Eye (tissue), 1 donor: ENCODE results near the gene C14orf119.

Source experiments
- DNase-seq: peaks from one replicate; pipeline ENCODE4 v3.0.0-alpha.2; 2015

Gene C14orf119

DNA sequence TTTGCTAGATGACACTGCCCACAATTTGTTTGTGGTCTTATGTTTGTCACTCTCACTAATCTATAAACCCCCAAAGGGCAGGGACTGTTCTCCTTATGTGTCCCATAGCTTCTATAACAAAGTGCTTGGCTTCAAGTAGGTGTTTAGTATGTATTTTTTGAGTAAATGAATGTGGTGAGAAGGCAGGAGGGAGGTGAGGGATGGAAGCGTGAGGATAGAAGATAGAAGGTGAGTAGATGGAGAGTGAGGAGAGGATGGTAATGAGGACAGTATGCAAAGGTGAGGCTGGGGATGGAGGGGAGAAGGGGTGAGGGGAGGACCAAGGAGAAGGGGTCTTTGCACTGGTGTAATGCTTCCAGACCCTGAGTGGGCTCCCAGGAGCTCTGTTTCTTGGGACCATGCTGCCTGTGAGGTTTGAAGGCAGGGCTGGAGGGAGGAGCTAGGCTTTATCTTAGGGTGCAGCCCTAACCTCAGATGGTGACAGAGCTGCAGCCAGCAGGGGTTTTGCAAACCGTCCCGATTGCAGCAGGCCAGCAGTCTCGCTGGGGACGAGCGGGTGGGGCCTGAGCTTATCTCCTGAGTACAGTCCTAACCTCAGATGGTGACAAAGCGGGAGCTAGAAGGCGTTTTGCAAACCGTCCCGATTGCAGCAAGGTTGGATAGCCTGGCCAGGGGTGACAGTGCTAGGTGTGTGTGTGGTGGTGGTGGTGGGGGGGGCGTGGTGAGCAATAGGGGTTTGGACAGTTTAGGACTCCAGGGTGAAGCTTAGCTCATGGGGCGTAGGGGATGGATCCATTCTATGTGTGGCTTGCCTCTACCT is 17.3 kb downstream of the C14orf119 start:
- no peak for DNase-seq

DNA sequence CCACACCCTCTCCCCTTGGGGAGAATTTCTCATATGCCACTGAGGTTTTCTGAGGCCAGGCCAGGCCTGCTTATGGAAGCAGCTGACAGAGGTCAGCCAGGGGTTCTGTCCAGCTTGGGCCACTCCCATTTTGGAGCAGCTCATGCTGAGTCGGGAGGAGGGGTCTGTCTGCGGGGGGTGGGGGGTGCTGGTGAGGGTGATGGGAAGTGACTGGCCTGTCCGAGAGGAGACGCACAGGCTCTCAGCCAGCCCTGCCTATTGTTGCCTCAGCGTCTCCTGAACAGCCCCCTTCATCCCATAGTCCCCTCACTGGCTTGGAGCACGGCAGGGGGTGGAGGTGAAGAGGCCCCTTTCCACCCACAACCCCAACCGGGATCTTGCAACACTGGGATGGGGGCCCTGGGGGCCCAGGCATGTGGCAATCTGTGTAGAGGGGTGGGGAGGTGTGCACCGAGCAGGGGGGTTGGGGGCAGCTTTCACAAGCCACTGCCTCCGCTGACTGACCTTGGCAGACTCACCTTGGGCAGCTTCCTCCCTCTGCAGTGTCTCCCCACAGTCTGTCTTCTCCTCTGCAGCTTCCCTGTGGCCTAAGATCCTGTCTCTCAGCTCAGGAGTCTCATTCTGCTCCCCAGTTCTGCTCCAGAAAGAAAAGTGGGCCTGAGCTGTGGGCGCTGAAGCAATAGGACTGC is 18.3 kb downstream of the C14orf119 start:
- DNase-seq: peak; percentile 64

DNA sequence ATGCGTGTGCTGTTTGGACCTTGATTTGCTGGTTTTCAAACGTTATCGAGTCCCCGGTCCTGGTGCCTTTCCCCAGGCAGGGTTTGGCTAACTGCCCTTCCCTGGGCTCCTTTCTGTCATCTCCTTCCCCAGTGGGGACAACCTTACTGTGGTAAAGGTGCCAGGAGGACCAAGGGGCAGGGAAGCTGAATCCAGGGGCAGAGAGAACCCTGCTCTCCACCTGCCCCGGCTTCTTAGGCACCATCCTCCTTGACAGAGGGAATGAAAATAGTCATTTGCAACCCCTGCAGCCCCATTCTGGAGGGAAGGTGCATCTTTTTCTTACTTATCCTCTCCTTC is 18.8 kb downstream of the C14orf119 start:
- DNase-seq: no peak

DNA sequence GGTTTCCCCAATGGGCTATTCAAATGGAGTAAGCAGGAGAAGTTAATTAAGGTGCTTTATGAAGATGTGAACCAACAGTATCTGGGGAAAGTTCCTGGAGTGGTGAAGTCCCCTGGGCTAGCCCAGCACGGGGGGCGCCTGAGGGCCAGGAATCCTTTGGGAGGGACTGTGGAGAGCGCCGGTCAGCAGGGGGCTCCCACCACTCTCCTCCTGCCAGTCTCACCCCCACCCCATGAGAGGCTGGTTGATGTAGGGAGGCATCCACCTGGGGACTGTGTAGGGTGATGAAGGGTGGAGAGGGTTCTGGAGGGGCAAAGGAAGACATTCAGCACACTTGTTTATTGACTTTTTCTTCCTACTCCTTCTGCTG is 19.3 kb downstream of the C14orf119 start:
- no peak for DNase-seq

DNA sequence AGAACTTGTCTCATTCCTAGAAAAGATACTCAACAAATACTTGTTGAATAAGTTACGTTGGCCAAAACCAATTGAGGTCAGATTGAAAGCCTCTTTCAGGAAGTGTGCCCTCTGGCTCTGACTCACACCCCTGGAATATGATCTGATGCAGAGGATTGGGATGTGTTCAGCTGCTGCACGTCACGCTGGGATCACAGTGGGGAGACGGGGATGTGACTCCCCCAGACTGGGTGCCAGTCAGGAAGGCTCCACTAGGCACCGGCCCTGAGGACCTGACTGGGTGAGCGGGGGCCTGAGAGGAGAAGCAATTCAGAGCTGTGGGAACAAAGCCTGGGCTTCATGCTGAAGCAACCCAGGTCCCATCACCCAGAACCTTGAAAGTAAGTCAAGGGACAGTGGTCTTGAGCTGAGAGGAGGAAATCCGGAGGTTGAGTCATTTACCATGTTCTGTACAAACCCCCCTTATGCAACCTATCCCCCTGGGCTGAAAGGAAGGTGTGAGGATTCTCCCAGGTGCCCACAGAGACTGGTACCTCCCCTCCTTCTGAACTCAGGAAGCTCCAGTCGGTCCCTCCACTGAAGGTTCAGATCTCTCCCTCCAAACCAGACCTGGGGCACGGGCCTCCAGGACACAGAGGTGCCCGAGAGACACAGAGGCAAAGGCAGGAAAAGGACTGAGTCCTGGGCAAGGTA is 19.9 kb downstream of the C14orf119 start:
- no peak for DNase-seq

DNA sequence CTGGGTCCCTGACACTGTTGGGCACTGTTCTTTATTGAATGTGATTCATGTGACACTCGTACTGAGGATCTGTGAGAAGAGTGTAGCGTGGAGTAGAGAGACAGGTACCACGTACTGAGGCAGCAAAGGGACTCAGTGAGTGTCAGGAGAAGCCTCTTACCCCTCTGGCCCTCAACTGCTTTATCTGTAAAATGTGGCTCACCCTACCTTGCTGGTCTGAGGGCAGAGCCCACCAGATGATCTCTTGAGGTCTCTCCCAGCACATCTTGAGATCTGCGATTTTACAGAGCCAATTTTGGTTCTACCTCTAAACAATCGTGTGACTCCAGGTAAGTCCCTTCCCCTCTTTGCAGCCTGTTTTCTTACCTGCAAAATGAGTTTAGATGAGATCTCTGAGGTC is 20.6 kb downstream of the C14orf119 start:
- no peak for DNase-seq

DNA sequence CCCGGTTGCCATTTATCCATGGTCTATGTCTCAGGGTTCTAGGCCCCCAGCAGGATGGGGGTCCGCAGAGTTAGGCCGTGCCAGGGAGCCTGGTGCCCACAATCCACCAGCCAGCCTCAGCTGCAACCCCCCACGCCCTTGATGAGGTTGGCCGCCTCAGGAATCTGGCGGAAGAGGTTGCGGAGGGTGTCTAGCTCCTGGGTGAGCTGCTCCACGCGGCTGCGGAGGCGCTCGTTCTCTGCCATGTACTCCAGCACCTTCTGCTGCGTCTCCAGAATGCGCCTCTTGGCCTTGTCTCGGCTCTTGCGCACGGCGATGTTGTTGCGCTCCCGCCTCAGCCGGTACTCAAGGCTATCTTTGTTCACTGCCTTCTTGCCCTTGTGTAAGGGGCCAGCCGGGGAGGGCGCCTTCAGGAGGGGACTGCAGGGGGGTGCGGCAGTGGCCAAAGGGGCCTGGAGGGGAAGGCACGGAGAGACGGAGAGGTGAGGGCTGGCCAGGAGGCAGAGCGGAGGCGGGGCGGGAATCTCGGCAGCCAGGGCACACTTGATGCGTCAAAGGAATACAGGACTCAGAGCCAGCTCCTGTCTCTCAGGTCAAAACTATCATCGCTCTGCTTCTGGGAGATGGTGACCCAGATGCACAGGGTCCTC is 22.2 kb downstream of the C14orf119 start:
- no peak for DNase-seq

DNA sequence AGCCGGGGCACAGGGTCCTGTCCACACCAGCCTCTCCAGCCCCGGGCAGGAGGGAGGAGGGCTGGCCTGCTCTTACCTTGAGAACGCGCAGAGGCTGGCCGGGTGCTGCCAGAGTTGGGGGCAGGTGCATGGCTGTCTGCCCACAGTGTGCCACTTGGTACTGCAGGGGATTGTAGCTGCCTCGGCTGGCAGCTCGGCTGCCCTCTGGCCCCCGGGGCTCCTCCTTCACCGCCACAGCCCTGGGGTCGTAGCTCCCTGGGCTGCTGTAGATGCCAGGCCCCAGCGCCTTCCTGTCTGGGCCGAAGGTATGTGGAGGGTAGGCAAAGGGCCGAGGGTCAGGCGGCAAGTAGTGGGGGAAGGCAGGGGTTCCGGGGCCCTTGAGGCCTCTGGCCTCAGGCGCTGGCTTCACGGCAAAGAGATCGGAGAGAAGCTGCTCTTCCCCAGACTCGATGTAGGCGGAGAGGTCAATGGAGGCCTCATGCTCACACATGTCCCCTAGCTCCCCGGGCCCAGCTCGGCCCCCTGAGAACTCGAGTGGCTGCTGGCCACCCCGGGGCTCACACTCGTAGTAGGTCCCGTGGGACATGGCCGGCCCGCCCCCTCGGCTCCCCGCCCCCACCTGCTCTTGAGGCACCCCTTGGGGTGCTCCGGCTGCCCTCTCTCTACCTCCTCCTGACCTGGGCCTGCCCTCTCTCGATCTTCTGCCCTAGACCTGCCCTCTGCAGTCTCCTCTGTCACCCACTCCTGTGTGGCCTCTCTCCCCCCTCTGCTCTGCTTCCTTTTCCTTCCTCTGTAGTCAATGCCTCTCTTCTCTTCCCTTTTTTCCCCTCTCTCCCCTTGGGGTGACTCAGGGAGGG is 23.4 kb downstream of the C14orf119 start, which contains the start of gene CEBPE:
Gene CEBPE (minus strand): TSS at position 750 of the 857 bp plus-strand sequence. CDS start 164 bp downstream, at position 586.
- no peak for DNase-seq

DNA sequence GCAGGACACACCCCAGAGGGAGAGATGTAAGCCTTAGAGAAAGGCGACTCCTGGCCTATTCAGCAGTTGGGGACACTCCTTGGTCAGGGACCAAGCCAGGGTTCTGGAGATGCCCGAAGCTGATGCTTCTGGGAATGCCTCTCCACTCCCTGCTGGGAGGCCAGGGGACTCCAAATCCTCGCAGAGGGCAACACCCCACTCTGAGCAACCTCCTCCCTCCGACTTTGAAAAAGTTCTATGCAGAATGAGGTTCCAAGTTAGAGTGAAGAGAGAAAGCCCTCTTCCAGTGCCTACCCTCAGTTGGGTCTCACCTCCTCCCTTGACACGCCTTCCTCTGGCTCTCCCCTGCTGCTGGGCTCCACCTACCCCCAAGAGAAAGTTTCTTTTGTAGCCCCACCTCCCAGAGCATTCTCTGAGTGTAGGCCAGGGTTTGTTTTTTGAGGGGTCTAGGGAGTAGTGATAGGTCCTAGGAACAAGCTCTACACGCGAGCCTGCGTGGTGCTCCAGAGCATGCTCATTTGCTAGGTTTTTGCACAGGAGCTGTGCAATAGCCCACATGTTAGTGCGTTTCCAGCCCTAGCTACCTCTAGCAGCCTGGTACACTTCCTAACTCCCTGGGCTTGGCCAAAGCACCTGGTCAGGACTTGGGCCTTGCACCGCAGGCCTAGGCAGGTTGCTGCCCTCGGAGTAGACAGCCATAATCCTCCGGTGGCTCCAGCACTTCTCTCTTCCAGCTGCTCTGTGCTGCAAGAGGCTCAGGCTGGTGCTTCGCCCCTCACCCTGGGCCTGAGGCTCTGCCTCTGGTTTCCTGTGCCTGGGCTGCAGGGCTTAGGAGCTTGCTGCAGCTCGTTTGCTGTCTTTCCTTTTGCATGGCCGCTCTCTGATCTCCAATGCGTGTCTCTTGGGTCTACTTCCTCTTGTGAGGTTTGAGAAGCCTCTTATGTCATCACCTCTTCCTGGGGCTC is 24.3 kb downstream of the C14orf119 start:
- DNase-seq: no peak

DNA sequence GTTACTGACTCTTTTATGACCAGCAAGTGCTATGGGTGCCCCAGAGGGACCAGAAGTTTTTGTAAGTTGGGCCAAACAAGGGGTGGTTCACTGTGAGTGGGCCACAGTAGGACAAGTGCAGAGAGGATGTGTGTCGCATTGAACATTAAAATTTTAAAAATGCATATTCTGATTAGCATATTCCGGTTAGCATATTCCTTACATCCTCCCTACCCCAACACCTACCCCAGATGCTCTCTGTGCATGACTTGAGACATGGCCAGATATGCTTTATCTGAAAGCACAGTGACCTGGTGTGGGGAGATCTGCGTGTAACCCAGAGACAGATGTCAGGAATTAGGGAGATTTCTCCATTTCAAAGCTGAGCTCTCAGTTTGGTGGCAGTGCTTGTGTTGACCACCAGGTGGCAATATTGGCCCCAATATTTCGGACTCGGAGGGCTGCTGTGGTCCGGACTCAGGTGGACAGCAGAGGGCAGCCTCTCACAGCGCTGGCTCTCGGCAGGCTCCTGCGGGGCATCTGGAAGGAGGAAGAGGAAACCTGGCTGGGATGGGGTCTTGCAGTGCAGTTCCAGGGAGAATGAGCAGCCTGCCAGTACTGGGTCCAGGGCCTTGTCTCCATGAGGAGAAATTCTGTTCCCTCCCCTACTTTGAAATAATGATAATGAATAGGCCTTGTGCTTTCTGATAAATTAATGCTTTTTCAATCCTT is 25.4 kb downstream of the C14orf119 start:
- peak; percentile 97 for DNase-seq

DNA sequence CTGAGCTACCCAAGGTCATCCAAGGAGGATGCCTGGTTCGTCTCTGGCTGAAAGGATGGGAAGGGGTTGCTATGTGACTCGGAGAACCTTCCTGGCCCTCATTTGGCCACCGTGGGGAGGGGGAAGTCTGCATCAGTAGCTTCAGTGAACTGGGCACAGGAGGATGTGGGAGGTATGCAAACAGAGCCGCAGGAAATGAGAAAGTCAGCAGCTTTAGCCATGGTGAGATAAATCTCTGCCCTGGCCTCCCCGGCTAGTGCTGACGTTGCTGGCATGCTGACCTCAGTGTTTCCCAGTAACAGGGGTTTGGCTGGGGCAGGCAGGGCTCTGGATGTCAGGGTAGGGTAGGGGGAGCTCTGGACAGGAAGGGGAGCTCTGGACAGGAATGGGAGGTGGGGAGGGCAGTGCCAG is 26.1 kb downstream of the C14orf119 start:
- no peak for DNase-seq

DNA sequence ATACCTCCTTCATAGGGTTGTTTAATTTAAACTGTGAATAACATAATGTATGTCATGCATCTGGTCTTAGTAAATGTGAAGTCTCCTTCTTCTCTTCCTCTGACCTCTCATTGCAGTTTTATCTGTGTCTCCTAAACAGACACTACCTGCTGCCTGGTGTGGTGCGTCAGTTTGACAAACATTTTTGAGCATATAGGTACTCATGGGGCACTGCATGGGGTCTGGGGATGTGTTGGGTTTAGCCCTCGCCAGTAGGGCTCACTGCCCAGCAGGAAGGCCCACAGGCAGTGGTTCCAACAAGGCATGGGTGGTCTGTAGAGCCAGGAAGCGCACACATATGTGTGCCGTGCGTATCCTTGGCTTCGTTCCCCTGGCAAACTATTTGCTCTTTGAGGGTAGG is 26.8 kb downstream of the C14orf119 start:
- no peak for DNase-seq

DNA sequence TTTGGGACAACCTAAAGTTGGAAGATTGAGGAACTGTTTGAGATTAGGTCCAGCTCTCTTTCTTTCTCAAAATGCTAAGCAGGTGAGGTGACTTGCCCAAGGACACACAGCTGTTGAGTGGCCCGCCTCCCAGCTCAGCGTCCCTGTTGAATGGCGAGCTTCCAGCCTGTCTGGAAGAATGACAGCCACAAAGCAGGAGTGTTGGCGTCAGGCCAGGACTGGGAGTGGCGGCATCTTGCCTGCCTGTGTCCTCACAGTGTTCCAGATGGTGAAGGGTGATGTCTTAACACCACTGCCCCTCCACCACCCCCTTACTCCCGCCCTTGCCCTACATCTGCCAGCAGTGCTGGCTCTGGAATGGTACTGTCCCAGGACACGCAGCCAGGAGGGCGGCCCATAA is 28.1 kb downstream of the C14orf119 start:
- no peak for DNase-seq

DNA sequence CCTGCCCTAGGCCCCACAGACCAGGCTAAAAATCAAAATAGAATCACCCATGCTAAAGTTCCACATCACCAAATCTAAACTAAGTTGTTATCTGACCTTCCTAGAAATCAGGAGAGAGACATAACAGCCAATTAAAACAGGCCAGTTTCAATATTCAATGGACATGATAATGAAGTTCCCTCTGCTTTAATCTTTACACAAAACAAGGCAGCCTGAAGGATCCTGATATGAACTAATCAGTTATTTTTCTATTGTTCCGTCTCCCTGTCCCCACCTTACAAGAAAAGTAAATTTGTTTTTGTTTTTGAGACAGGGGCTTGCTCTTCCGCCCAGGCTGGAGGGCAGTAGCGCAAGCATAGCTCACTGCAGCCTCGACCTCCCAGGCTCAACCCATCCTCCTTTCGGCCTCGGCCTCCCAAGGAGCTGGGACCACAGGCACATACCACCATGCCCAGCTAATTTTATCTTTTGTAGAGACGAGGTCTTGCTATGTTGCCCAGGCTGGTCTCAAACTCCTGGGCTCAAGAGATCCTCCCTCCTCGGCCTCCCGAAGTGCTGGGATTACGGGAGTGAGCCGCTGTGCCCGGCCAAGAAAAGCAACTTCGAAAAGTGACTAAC is 29.1 kb downstream of the C14orf119 start:
- no peak for DNase-seq

DNA sequence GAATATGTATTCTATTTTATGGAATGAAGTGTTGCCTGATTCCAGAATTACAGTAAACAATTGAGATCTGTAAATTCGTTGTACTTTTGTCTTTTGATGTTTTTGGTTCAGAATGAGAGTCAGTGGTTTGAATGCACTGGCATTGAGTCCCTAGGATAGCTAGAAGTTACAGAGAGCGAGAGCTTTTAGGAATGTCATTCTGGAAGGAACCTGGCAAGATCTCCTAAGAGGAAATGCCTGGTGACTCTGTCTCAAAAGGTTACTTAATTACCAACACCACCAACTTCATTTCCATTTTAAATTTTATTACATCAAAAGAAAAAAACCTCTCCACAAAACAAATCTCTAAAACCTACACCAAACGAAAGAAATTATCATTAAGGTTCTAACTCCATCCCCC is 29.7 kb downstream of the C14orf119 start:
- no peak for DNase-seq

DNA sequence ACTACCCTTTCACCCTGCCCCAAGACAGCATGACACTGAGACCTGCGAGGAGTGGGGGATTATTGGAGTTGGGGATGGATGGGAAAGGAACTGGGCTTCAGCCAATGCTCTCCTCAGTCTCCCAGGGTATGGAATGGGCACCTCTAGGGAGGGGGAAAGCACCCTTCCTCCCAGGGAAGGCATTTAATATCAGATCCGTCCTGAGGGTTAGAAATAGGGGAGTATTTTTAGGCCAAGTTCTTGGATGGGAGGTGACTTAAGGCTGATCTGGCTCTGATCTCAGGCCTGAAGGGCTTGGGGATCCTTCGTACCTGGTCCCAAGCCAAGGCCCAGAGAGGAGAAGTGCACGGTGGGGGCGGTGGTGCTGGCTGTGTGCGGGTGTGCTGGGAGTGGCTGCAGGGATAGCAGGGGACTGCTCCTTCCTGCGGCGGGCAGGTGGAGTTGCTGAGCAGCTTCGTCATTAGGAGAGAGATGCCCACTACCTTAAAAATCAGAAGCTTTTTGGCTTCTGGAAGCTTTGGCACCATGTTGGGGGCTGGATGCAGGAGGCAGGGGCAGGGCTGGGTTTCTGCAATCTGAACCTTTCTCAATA is 30.7 kb downstream of the C14orf119 start:
- no peak for DNase-seq

DNA sequence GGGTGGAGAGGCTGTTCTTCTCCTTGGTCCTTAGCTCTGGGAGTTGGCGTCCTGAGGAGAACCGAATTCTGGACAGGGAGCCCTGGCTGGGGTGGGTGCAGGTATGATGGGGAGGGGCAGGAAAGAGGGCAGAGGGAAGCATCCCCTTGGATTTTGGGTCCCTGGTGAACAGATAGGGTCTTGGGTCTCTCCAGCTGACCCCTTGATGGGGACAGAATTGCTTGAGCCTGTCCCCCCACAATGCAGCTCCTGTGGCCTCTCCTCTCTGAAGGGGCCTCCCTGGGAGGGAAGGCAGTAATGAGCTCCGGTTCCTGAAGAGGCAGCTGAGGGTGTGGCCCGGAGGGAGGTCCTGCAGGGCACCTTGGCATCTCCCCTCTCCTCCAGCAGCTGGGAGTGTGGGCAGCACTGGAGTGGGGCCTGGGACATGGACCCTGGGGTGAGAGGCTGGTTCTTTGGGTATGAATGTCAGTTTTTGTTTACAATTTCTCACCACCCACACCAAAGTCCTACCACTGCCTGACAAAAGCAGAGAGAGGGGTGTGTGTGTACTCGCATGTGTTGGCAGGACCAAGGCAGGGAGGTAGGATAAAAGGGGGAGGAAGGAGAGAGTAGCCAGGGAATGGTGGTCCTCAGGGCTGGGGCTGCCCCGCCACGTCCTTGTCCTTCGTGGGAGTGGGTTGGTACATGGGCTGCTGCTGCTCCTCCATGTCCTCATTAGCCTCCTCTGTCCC is 31.4 kb downstream of the C14orf119 start:
- DNase-seq: no peak

DNA sequence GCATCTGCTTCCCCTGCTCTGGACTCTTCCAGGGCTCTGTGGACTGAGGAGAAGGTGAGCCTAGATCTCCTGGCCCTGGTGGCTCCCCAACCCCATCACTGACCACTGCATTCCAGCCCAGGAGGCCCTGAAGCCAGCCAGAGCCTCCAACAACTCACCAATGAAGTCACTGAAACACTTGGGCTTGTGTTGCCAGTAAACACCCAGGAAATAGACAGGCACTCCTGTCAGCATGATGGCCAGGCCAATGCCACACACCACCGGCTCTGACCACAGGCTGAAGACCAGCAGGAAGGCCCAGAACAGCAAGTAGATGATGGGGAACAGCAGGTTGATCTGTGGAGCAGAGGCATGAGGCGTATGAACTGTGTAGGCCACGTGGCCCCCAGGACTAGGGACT is 32.6 kb downstream of the C14orf119 start:
- no peak for DNase-seq
